ENCODE results near the gene SCARB1.

DNA sequence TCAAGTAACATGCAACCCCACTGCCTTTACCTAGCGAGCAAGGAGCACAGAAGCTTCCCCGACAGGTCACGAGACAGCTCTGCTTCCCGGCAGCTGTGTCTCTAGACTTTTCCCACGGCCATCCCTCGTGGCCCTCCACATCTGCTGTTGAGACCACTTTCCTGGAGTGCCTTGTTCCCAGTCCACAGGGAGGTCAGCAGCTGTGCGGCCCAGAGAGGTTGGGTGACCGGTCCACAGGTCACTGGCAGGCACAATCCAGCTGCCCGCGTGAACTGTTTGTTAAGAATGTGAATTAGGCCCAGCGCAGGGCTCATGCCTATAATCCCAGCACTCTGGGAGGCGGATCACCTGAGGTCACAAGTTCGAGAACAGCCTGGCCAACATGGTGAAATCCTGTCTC, 71.5 kb downstream of the SCARB1 start:
- TF ChIP-seq ESRRG (CRISPR knock-in tag; IDR thresholded peaks at IDR 0.05) (no peak), ZNF8 (CRISPR knock-in tag; IDR thresholded peaks at IDR 0.05) (no peak), ZFP30 (CRISPR knock-in tag; IDR thresholded peaks at IDR 0.05) (no peak), PATZ1 (CRISPR knock-in tag; IDR thresholded peaks at IDR 0.05; ENCODE audit: borderline replicate concordance) (no peak), PPARA (CRISPR knock-in tag; IDR thresholded peaks at IDR 0.05; ENCODE audit: borderline replicate concordance) (no peak), ZC3H10 (CRISPR knock-in tag; IDR thresholded peaks at IDR 0.05) (no peak), ISL1 (CRISPR knock-in tag; IDR thresholded peaks at IDR 0.05) (no peak), CREB5 (CRISPR knock-in tag; IDR thresholded peaks at IDR 0.05; ENCODE audit: low read depth) (no peak), RARB (CRISPR knock-in tag; IDR thresholded peaks at IDR 0.05) (no peak), ZNF565 (CRISPR knock-in tag; conservative IDR thresholded peaks at IDR 0.05; ENCODE audit: low read depth) (no peak), SNAI2 (CRISPR knock-in tag; IDR thresholded peaks at IDR 0.05) (no peak), CSDC2 (CRISPR knock-in tag; IDR thresholded peaks at IDR 0.05) (no peak)
- TF ChIP-seq, protein P1, sequence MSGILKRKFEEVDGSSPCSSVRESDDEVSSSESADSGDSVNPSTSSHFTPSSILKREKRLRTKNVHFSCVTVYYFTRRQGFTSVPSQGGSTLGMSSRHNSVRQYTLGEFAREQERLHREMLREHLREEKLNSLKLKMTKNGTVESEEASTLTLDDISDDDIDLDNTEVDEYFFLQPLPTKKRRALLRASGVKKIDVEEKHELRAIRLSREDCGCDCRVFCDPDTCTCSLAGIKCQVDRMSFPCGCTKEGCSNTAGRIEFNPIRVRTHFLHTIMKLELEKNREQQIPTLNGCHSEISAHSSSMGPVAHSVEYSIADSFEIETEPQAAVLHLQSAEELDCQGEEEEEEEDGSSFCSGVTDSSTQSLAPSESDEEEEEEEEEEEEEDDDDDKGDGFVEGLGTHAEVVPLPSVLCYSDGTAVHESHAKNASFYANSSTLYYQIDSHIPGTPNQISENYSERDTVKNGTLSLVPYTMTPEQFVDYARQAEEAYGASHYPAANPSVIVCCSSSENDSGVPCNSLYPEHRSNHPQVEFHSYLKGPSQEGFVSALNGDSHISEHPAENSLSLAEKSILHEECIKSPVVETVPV (CRISPR knock-in tag; IDR thresholded peaks at IDR 0.05): no peak
